ENCODE measurements around the gene CYP20A1.
"Not testable (repeated sequence)": the region's sequence is repeated elsewhere in the genome, so short reads cannot be mapped to it uniquely, and the experiment has no call there.

CYP20A1 gene

GRCh38 chr2:203238704-203239526 is at the start of gene CYP20A1:
TSS of gene CYP20A1 (plus strand) at chr2:203239018. CDS start at chr2:203239063, 45 bp downstream.
- peak; percentile 85 for DNase-seq

- not testable (repeated sequence) for DNase-seq
Measured at GRCh38 chr2:203190547-203190946, 48.3 kb upstream of the CYP20A1 start.

- not testable (repeated sequence) for DNase-seq
Measured at GRCh38 chr2:203191026-203191425, 47.8 kb upstream of the CYP20A1 start.

GRCh38 chr2:203191961-203192360 is 46.9 kb upstream of the CYP20A1 start:
- DNase-seq, result no peak

GRCh38 chr2:203195331-203196036 is 43.3 kb upstream of the CYP20A1 start:
- DNase-seq, result no peak

GRCh38 chr2:203200866-203201265 is 38.0 kb upstream of the CYP20A1 start:
- DNase-seq, result no peak

GRCh38 chr2:203201426-203201825 is 37.4 kb upstream of the CYP20A1 start:
- no peak for DNase-seq

- DNase-seq, result no peak
Measured at GRCh38 chr2:203209538-203209937, 29.3 kb upstream of the CYP20A1 start.

- no peak for DNase-seq
Measured at GRCh38 chr2:203225423-203226039, 13.3 kb upstream of the CYP20A1 start.

- not testable (repeated sequence) for DNase-seq
Measured at GRCh38 chr2:203229674-203230073, 9.1 kb upstream of the CYP20A1 start.

- no peak for DNase-seq
Measured at GRCh38 chr2:203237346-203238238, 1.2 kb upstream of the CYP20A1 start.

GRCh38 chr2:203238292-203238703 is 520 bp upstream of the CYP20A1 start:
- no peak for DNase-seq

GRCh38 chr2:203240491-203240890 is 1.7 kb downstream of the CYP20A1 start:
- no peak for DNase-seq

- DNase-seq, result no peak
Measured at GRCh38 chr2:203242518-203242917, 3.7 kb downstream of the CYP20A1 start.

- no peak for DNase-seq
Measured at GRCh38 chr2:203246646-203247045, 7.8 kb downstream of the CYP20A1 start.

- no peak for DNase-seq
Measured at GRCh38 chr2:203252818-203253217, 14.0 kb downstream of the CYP20A1 start.

GRCh38 chr2:203253422-203254095 is 14.7 kb downstream of the CYP20A1 start:
- not testable (repeated sequence) for DNase-seq

- DNase-seq, result no peak
Measured at GRCh38 chr2:203261326-203262159, 22.7 kb downstream of the CYP20A1 start.

GRCh38 chr2:203279288-203279687 is 40.5 kb downstream of the CYP20A1 start:
- no peak for DNase-seq

GRCh38 chr2:203280428-203281064 is 41.7 kb downstream of the CYP20A1 start:
- DNase-seq, result no peak

- no peak for DNase-seq
Measured at GRCh38 chr2:203282101-203282500, 43.3 kb downstream of the CYP20A1 start.
